ENCODE results near the gene NFIB. TPM values are rescaled to one million over a fixed set of nuclear protein-coding genes. Genes with fewer than 3 reads are reported as not detected.
A peak's percentile ranks its signal among the peaks of the same experiment; 100 is the strongest.

The NFIB gene
- total RNA-seq, 1 experiment from 2014 or later: 14.3 TPM

GRCh38 chr9:14318934-14319580 lies 5.1 kb upstream of the NFIB start:
- Mint-ChIP-seq H3K27me3 (ENCODE audit: low read depth) (peaks cover 18% of the 10 kb centered on the region), H3K4me3 (peak overlapping the region in 1 of 2 experiments; percentile 31; a peak in 1 of 5 replicates), H3K4me1 (peaks cover 66 to 70% of the 10 kb centered on the region in 2 experiments), H3K9me3 (0 out of 5 replicates have a peak, but pooled peaks cover 0 to 2% of the 10 kb centered on the region in 2 experiments), H3K36me3 (ENCODE audit: insufficient read depth in 1 of 3, low read depth in 3 of 3) (peaks cover 0 to 1% (median 0%) of the 10 kb centered on the region in 3 experiments; a peak in 1 of 7 replicates), H3K27ac (no peak overlapping the region)
- Histone ChIP-seq H2BK120ac (ENCODE audit: low read depth, low read length, poor library complexity, severe bottlenecking) (no peak overlapping the region), H3K27me3 (ENCODE audit: insufficient read depth, low read length) (no peaks in the 10 kb centered on the region), H3K23ac (ENCODE audit: insufficient read length, low read depth, low read length) (no peak overlapping the region), H4K91ac (ENCODE audit: insufficient read length, low read depth, low read length) (no peak overlapping the region), H2BK15ac (ENCODE audit: low read depth, low read length) (no peak overlapping the region), H2BK5ac (ENCODE audit: insufficient read length, low read length) (no peak overlapping the region), H3K4me1 (ENCODE audit: insufficient read depth, low read length) (peaks cover 8% of the 10 kb centered on the region; the same call in 1 of the 2 replicates), H2AK5ac (ENCODE audit: insufficient read length, low read length) (no peak overlapping the region), H3K9me3 (ENCODE audit: control insufficient read depth, low read depth, low read length) (no peaks in the 10 kb centered on the region), H3K18ac (ENCODE audit: insufficient read length, low read depth, low read length) (no peak overlapping the region), H3K56ac (ENCODE audit: insufficient read length, low read depth, low read length) (no peak overlapping the region), H2AFZ (ENCODE audit: low read length) (no peak overlapping the region), H3K14ac (ENCODE audit: insufficient read depth, low read length) (no peak overlapping the region), H3K27ac (ENCODE audit: insufficient read length, low read depth, low read length) (no peak overlapping the region), H4K8ac (replicated peaks; ENCODE audit: insufficient read length, low read depth, low read length) (no peak overlapping the region), H4K5ac (ENCODE audit: insufficient read length, low read depth, low read length) (no peak overlapping the region), H3K79me2 (ENCODE audit: insufficient read depth, low read length) (no peaks in the 10 kb centered on the region), H3K4ac (ENCODE audit: low read depth, low read length) (no peak overlapping the region), H3K79me1 (ENCODE audit: insufficient read depth, low read depth, low read length, poor library complexity, severe bottlenecking) (no peaks in the 10 kb centered on the region), H2BK20ac (ENCODE audit: low read depth, low read length, poor library complexity, severe bottlenecking) (no peak overlapping the region), H4K20me1 (ENCODE audit: control insufficient read depth, insufficient read depth, insufficient read length) (no peaks in the 10 kb centered on the region), H3T11ph (ENCODE audit: low read length) (no peak overlapping the region), H3K9ac (ENCODE audit: extremely low read depth, insufficient read length, low read length) (no peak overlapping the region), H3K4me2 (ENCODE audit: insufficient read depth, insufficient read length, low read length) (no peak overlapping the region), H3K23me2 (ENCODE audit: insufficient read length, low read depth, low read length, poor library complexity, severe bottlenecking) (peaks cover 35% of the 10 kb centered on the region), H2BK12ac (ENCODE audit: insufficient read length, low read depth, low read length) (no peak overlapping the region)
- TF ChIP-seq CTCF (conservative IDR thresholded peaks at IDR 0.05): no peak
- no peak for DNase-seq
- WGBS (ENCODE audit: extremely low coverage, insufficient read length, low lambda C conversion rate): no CpG with 5 or more reads among the region's 4 CpGs

Data from H9 (cell line).